H9 (cell line): Measurements from ENCODE around the gene DCDC1. TPM values are rescaled to one million over a fixed set of nuclear protein-coding genes. Genes with fewer than 3 reads are reported as not detected.

Source experiments
- DNase-seq: peaks from one replicate; pipeline ENCODE4 v3.0.0-alpha.2; 2017
- H2AFZ ChIP-seq: one replicate; pipeline ENCODE4 v1.6.1; 2013; ENCODE audit warnings: mild to moderate bottlenecking, low read length, control low read depth, moderate library complexity
- H2AK5ac ChIP-seq: 2 replicates; pipeline ENCODE4 v1.6.1; 2013; ENCODE audit warnings: low read length, control low read depth, mixed read lengths; ENCODE audit not compliant: insufficient read length
- H2BK120ac ChIP-seq: one replicate; pipeline ENCODE4 v1.6.1; 2013; ENCODE audit warnings: low read depth, mild to moderate bottlenecking, low read length, control low read depth, inconsistent platforms; ENCODE audit not compliant: poor library complexity, severe bottlenecking
- H2BK12ac ChIP-seq: 2 replicates; pipeline ENCODE4 v1.6.1; 2013; ENCODE audit warnings: low read length, control low read depth, mixed read lengths, low read depth; ENCODE audit not compliant: insufficient read length
- H2BK15ac ChIP-seq: 2 replicates; pipeline ENCODE4 v1.6.1; 2013; ENCODE audit warnings: low read depth, low read length, control low read depth
- H2BK20ac ChIP-seq: one replicate; pipeline ENCODE4 v1.6.1; 2013; ENCODE audit warnings: low read depth, mild to moderate bottlenecking, low read length, control low read depth, inconsistent platforms; ENCODE audit not compliant: poor library complexity, severe bottlenecking
- H2BK5ac ChIP-seq: 2 replicates; pipeline ENCODE4 v1.6.1; 2013; ENCODE audit warnings: low read length, control low read depth, mixed read lengths; ENCODE audit not compliant: insufficient read length
- H3K14ac ChIP-seq: 2 replicates; pipeline ENCODE4 v1.6.1; 2013; ENCODE audit warnings: low read length, control low read depth; ENCODE audit not compliant: insufficient read depth
- H3K18ac ChIP-seq: 2 replicates; pipeline ENCODE4 v1.6.1; 2013; ENCODE audit warnings: low read depth, mild to moderate bottlenecking, mixed read lengths, low read length, control low read depth; ENCODE audit not compliant: insufficient read length
- H3K23ac ChIP-seq: 2 replicates; pipeline ENCODE4 v1.6.1; 2013; ENCODE audit warnings: low read length, control low read depth, mixed read lengths, low read depth; ENCODE audit not compliant: insufficient read length
- H3K23me2 ChIP-seq: 2 replicates; pipeline ENCODE4 v1.6.1; 2013; ENCODE audit warnings: low read depth, mild to moderate bottlenecking, mixed read lengths, low read length, control low read depth; ENCODE audit not compliant: insufficient read length, poor library complexity, severe bottlenecking
- H3K27ac ChIP-seq: 2 replicates; pipeline ENCODE4 v1.5.1; 2013; ENCODE audit warnings: low read length, control low read depth, mixed read lengths, low read depth; ENCODE audit not compliant: insufficient read length
- H3K27me3 ChIP-seq: 2 replicates; pipeline ENCODE4 v1.6.1; 2013; ENCODE audit warnings: low read length, control low read depth, inconsistent platforms; ENCODE audit not compliant: insufficient read depth
- H3K4ac ChIP-seq: 2 replicates; pipeline ENCODE4 v1.6.1; 2013; ENCODE audit warnings: low read depth, mild to moderate bottlenecking, control low read depth, inconsistent platforms, low read length, moderate library complexity
- H3K4me1 ChIP-seq: 2 replicates; pipeline ENCODE4 v1.6.1; 2013; ENCODE audit warnings: low read length, control low read depth, inconsistent platforms; ENCODE audit not compliant: insufficient read depth
- H3K4me2 ChIP-seq: 2 replicates; pipeline ENCODE4 v1.6.1; 2013; ENCODE audit warnings: low read length, control low read depth, mixed read lengths; ENCODE audit not compliant: insufficient read length, insufficient read depth
- H3K56ac ChIP-seq: 2 replicates; pipeline ENCODE4 v1.6.1; 2013; ENCODE audit warnings: low read depth, mild to moderate bottlenecking, mixed read lengths, low read length, control low read depth; ENCODE audit not compliant: insufficient read length
- H3K79me1 ChIP-seq: 2 replicates; pipeline ENCODE4 v1.6.1; 2013; ENCODE audit warnings: low read depth, mild to moderate bottlenecking, moderate library complexity, low read length, control low read depth, inconsistent platforms; ENCODE audit not compliant: insufficient read depth, poor library complexity, severe bottlenecking
- H3K79me2 ChIP-seq: 2 replicates; pipeline ENCODE4 v1.6.1; 2013; ENCODE audit warnings: low read length, control low read depth, inconsistent platforms; ENCODE audit not compliant: insufficient read depth
- H3K9ac ChIP-seq: 2 replicates; pipeline ENCODE4 v1.6.1; 2013; ENCODE audit warnings: low read length, control low read depth, mixed read lengths; ENCODE audit not compliant: insufficient read length; ENCODE audit errors: extremely low read depth
- H3K9me3 ChIP-seq: one replicate; pipeline ENCODE4 v1.6.1; 2013; ENCODE audit warnings: low read depth, low read length, inconsistent platforms; ENCODE audit not compliant: control insufficient read depth
- H3T11ph ChIP-seq: one replicate; pipeline ENCODE4 v1.6.1; 2013; ENCODE audit warnings: mild to moderate bottlenecking, low read length, control low read depth, inconsistent platforms
- H4K20me1 ChIP-seq: one replicate; pipeline ENCODE4 v1.6.1; 2013; ENCODE audit not compliant: control insufficient read depth, insufficient read length, insufficient read depth
- H4K5ac ChIP-seq: 2 replicates; pipeline ENCODE4 v1.6.1; 2013; ENCODE audit warnings: low read depth, mild to moderate bottlenecking, mixed read lengths, low read length, control low read depth; ENCODE audit not compliant: insufficient read length
- H4K8ac ChIP-seq: replicated peaks from 2 replicates; pipeline ENCODE4 v1.6.1; 2013; ENCODE audit warnings: low read length, control low read depth, mixed read lengths, low read depth; ENCODE audit not compliant: insufficient read length
- H4K91ac ChIP-seq: 2 replicates; pipeline ENCODE4 v1.6.1; 2013; ENCODE audit warnings: low read depth, mild to moderate bottlenecking, moderate library complexity, mixed read lengths, low read length, control low read depth; ENCODE audit not compliant: insufficient read length
- H3K27ac Mint-ChIP-seq, 3 experiments: 2 replicates in 2 of 3; 3 replicates in 1 of 3; pipeline ENCODE4 v1.8.0; 2020 to 2021; ENCODE audit warnings: mixed read lengths in 3 of 3, mild to moderate bottlenecking in 1 of 3, moderate library complexity in 1 of 3
- H3K27me3 Mint-ChIP-seq: 2 replicates; pipeline ENCODE4 v1.8.0; 2021; ENCODE audit warnings: low read depth, mild to moderate bottlenecking, moderate library complexity, mixed read lengths
- H3K36me3 Mint-ChIP-seq, 3 experiments: 2 replicates in 2 of 3; 3 replicates in 1 of 3; pipeline ENCODE4 v1.8.0; 2020 to 2021; ENCODE audit warnings: low read depth in 3 of 3, mixed read lengths in 3 of 3; ENCODE audit not compliant: insufficient read depth in 1 of 3
- H3K4me1 Mint-ChIP-seq, 2 experiments: 2 replicates each; pipeline ENCODE4 v1.8.0; 2020; ENCODE audit warnings: mixed read lengths in 2 of 2
- H3K4me3 Mint-ChIP-seq, 2 experiments: 2 replicates in 1 of 2; 3 replicates in 1 of 2; pipeline ENCODE4 v1.8.0; 2020 to 2021; ENCODE audit warnings: mild to moderate bottlenecking in 2 of 2, mixed read lengths in 2 of 2, moderate library complexity in 1 of 2
- H3K9me3 Mint-ChIP-seq, 2 experiments: 2 replicates in 1 of 2; 3 replicates in 1 of 2; pipeline ENCODE4 v1.8.0; 2020; ENCODE audit warnings: mild to moderate bottlenecking in 2 of 2, mixed read lengths in 2 of 2, moderate library complexity in 1 of 2
- CTCF ChIP-seq: fragments of 200-600 bp; sonication (generic); conservative IDR thresholded peaks from 3 replicates; pipeline ENCODE4 v1.8.0; 2021; ENCODE audit warnings: antibody characterized with exemption, mild to moderate bottlenecking
- total RNA-seq: library from RNA; stranded (reverse); gene quantifications from 2 replicates; pipeline ENCODE4 v1.2.1, GENCODE V29; 2021

The DCDC1 gene
- total RNA-seq, 1 experiment from 2014 or later: 0.09 TPM

- H3K9me3 Mint-ChIP-seq: no peaks in the 10 kb centered on the region; a peak in 1 of 5 replicates
- H3K4ac ChIP-seq: no peak overlapping the region
These were observed 381.7 kb downstream of the DCDC1 start for GRCh38 chr11:30987819-30988218.

More at GRCh38 chr11:30987819-30988218, 381.7 kb downstream of the DCDC1 start:
- no peak for DNase-seq
- Histone ChIP-seq H3K18ac (no peak overlapping the region), H3K79me1 (no peaks in the 10 kb centered on the region), H2BK12ac (no peak overlapping the region), H3K14ac (no peak overlapping the region), H4K8ac (no peak overlapping the region), H2BK20ac (no peak overlapping the region), H4K5ac (no peak overlapping the region), H3K56ac (no peak overlapping the region), H2BK120ac (no peak overlapping the region), H3K4me1 (peaks cover 2% of the 10 kb centered on the region; the same call in 1 of the 2 replicates), H2BK15ac (no peak overlapping the region), H2AK5ac (no peak overlapping the region), H4K20me1 (no peaks in the 10 kb centered on the region), H3K27me3 (no peaks in the 10 kb centered on the region), H3K79me2 (no peaks in the 10 kb centered on the region), H3K9me3 (no peaks in the 10 kb centered on the region), H3K4me2 (no peak overlapping the region), H3T11ph (no peak overlapping the region), H3K23me2 (no peaks in the 10 kb centered on the region), H2AFZ (no peak overlapping the region), H3K27ac (no peak overlapping the region), H4K91ac (no peak overlapping the region), H2BK5ac (no peak overlapping the region), H3K9ac (no peak overlapping the region), H3K23ac (no peak overlapping the region)
- peaks cover 8 to 10% of the 10 kb centered on the region in 2 experiments for H3K4me1 Mint-ChIP-seq
- no peak overlapping the region for H3K27ac Mint-ChIP-seq
- no peak overlapping the region for H3K4me3 Mint-ChIP-seq
- no peak for TF ChIP-seq CTCF
- no peaks in the 10 kb centered on the region for H3K27me3 Mint-ChIP-seq
- no peaks in the 10 kb centered on the region for H3K36me3 Mint-ChIP-seq
